Activated CD8-positive, alpha-beta memory T cell treated with anti-CD3 and anti-CD28 coated beads, Interleukin-2, amount 10 ng/mL, durations not matched to agents 7 days and 5 days (primary cell): Measurements from ENCODE around the gene SUCLG2. TPM values are rescaled to one million over a fixed set of nuclear protein-coding genes. Genes with fewer than 3 reads are reported as not detected.
"Not testable (repeated sequence)": the region's sequence is repeated elsewhere in the genome, so short reads cannot be mapped to it uniquely, and the experiment has no call there.

Experiments
- ATAC-seq: fragments of 150-1000 bp; cut with Tn5 transposase; one replicate; pipeline ENCODE4 v1.10.0; 2021; ENCODE audit warnings: moderate library complexity
- CTCF ChIA-PET: fragments of 350-600 bp; sonication (Branson Sonifier 250); formaldehyde crosslinking; loops from one replicate; lab custom pipeline; 2021; ENCODE audit warnings: antibody characterized with exemption; lab: Charles Lee
- DNase-seq: peaks from one replicate; pipeline ENCODE4 v3.0.0-alpha.2; 2020
- H3K27ac Mint-ChIP-seq: one replicate; pipeline ENCODE4 v1.8.0; 2021; ENCODE audit warnings: mild to moderate bottlenecking, mixed read lengths
- H3K27me3 Mint-ChIP-seq: one replicate; pipeline ENCODE4 v1.8.0; 2021; ENCODE audit warnings: mixed read lengths
- H3K36me3 Mint-ChIP-seq: one replicate; pipeline ENCODE4 v1.8.0; 2021; ENCODE audit warnings: mild to moderate bottlenecking, mixed read lengths
- H3K4me1 Mint-ChIP-seq: one replicate; pipeline ENCODE4 v1.8.0; 2021; ENCODE audit warnings: mixed read lengths
- H3K4me3 Mint-ChIP-seq: one replicate; pipeline ENCODE4 v1.8.0; 2021; ENCODE audit warnings: mild to moderate bottlenecking, moderate library complexity, mixed read lengths
- H3K9me3 Mint-ChIP-seq: one replicate; pipeline ENCODE4 v1.8.0; 2022; ENCODE audit warnings: low read depth, mixed read lengths
- total RNA-seq, 2 experiments: library from RNA; stranded (reverse); gene quantifications; one replicate each; pipeline ENCODE4 v1.2.3, GENCODE V29; 2021

The SUCLG2 gene
- total RNA-seq, 2 experiments from 2014 or later: 45.6 to 61.4 TPM

DNA sequence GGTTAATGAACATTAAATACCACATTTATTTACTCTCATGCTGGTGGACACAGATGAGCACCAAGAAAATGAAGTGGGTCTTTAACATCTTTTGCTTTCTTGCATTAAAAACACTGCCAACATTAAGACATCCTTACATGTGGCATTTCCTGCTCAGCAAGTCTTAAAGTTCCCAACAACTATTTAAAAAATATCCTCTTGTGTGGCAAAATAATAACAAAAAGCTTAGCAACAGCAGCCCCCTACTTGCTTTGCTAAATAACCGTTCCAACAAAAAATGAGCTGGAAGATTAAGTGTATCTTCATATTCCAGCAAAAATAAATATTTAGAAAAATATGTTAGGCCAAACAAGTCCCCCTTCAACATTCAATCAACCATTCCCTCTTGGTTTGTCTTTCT is 93.1 kb downstream of the SUCLG2 start:
- CTCF ChIA-PET: no interaction called here
- no peak overlapping the region for H3K27ac Mint-ChIP-seq
- no peak overlapping the region for H3K4me3 Mint-ChIP-seq
- H3K36me3 Mint-ChIP-seq: peaks cover 30% of the 10 kb centered on the region
- no peak for DNase-seq
- no peaks in the 10 kb centered on the region for H3K9me3 Mint-ChIP-seq
- H3K4me1 Mint-ChIP-seq: no peaks in the 10 kb centered on the region
- H3K27me3 Mint-ChIP-seq: no peaks in the 10 kb centered on the region
- no peak for ATAC-seq

DNA sequence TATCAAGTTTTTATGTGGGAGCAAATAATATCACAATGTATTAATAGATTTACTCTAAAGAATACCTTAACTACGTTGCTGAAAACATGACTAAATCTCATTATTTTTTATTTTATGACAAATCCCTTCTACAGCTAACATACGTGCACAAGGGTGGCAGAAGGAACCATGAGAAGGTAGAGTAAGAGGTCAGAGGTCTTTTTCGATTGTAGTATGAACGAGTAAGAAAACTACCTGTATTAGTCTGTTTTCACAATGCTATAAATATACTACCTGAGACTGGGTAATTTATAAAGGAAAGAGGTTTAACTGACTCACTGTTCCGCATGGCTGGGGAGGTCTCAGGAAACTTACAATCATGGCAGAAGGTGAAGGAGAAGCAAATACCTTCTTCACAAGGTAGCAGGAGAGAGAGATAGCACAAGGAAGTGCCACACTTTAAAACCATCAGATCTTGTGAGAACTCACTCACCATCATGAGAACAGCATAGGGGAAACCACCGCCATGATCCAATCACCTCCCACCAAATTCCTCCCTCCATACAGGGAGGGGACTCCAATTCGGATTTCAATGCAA is 95.3 kb downstream of the SUCLG2 start:
- Mint-ChIP-seq H3K27me3 (no peaks in the 10 kb centered on the region), H3K36me3 (peaks cover 43% of the 10 kb centered on the region), H3K4me3 (no peak overlapping the region), H3K4me1 (no peaks in the 10 kb centered on the region), H3K27ac (no peak overlapping the region), H3K9me3 (no peaks in the 10 kb centered on the region)
- DNase-seq (no peak), ATAC-seq (no peak)
- CTCF ChIA-PET: no interaction called here

DNA sequence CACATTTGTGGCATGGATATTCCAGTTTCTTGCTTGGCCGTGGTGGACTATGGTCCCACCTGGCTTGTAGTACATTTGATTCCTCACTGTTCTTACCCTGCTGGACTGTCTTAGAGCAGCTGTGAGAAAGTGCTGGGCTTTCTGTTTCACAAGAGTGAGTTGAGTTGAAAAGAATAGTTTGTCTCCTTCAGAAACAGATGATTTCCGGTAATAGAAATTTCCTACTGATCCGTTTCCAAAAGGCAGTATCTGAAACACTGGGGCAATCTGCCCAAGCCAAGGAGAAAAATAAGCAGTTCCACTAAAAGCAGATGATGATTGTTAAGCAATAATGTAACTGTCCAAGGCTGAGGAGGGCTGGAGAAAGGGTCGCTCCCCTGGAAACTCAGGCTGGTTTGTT is 96.0 kb downstream of the SUCLG2 start:
- Mint-ChIP-seq H3K9me3 (no peaks in the 10 kb centered on the region), H3K27ac (no peak overlapping the region), H3K27me3 (no peaks in the 10 kb centered on the region), H3K4me3 (no peak overlapping the region), H3K4me1 (no peaks in the 10 kb centered on the region), H3K36me3 (peaks cover 42% of the 10 kb centered on the region)
- DNase-seq (no peak), ATAC-seq (no peak)
- CTCF ChIA-PET: no interaction called here

DNA sequence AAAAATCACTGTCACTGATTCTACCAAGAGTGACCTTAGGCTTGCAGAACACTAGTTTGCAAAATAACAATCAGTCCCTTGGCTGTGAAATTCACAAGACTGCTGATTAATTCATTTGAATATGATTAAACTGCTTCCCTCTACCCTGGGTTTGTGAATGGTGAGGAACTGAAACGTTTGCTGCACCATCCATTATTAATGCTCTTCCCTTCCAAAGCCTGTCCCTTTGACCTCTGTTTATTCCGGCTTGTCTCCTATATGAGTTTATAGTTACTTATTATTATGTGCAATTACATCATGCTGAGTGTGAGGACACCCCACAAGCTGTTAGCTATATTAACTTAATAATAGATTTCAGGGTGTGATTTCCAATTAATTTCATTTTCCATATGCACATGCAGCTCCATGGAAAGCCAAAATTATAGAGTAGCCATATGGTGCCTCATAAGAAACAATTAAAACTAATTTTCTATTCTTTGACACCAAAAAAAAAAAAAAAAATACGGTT is 96.5 kb downstream of the SUCLG2 start:
- Mint-ChIP-seq H3K36me3 (peaks cover 43% of the 10 kb centered on the region), H3K4me3 (no peak overlapping the region), H3K9me3 (no peaks in the 10 kb centered on the region), H3K27me3 (no peaks in the 10 kb centered on the region), H3K27ac (no peak overlapping the region), H3K4me1 (no peaks in the 10 kb centered on the region)
- CTCF ChIA-PET: no interaction called here
- DNase-seq (no peak), ATAC-seq (no peak)

- Mint-ChIP-seq H3K9me3 (peaks cover 2% of the 10 kb centered on the region), H3K36me3 (peaks cover 32% of the 10 kb centered on the region), H3K27ac (no peak overlapping the region), H3K27me3 (no peaks in the 10 kb centered on the region), H3K4me1 (no peaks in the 10 kb centered on the region), H3K4me3 (no peak overlapping the region)
- no peak for DNase-seq
- ATAC-seq: no peak
- CTCF ChIA-PET: interaction anchor here (0.8 kb wide), 1 partner anchor 157 kb away, joined by 5 read pairs; no protein-coding TSS in a partner anchor
These were observed 102.9 kb downstream of the SUCLG2 start for GRCh38 chr3:67551361-67552016.

GRCh38 chr3:67550541-67550940 is 103.9 kb downstream of the SUCLG2 start:
- Mint-ChIP-seq H3K36me3 (peaks cover 30% of the 10 kb centered on the region), H3K4me1 (no peaks in the 10 kb centered on the region), H3K9me3 (peaks cover 2% of the 10 kb centered on the region), H3K27ac (no peak overlapping the region), H3K27me3 (no peaks in the 10 kb centered on the region), H3K4me3 (no peak overlapping the region)
- DNase-seq (no peak), ATAC-seq (no peak)
- CTCF ChIA-PET: no interaction called here

GRCh38 chr3:67542502-67543250 is 111.7 kb downstream of the SUCLG2 start:
- CTCF ChIA-PET, H3K27ac Mint-ChIP-seq, H3K27me3 Mint-ChIP-seq, DNase-seq, ATAC-seq, H3K4me1 Mint-ChIP-seq, H3K4me3 Mint-ChIP-seq, H3K9me3 Mint-ChIP-seq: not testable (repeated sequence)
- peaks cover 31% of the 10 kb centered on the region for H3K36me3 Mint-ChIP-seq

GRCh38 chr3:67540198-67540894 is 114.1 kb downstream of the SUCLG2 start:
- H3K27ac Mint-ChIP-seq: no peak overlapping the region
- CTCF ChIA-PET: no interaction called here
- DNase-seq: no peak
- peaks cover 27% of the 10 kb centered on the region for H3K36me3 Mint-ChIP-seq
- no peak for ATAC-seq
- H3K4me3 Mint-ChIP-seq: no peak overlapping the region
- H3K27me3 Mint-ChIP-seq: no peaks in the 10 kb centered on the region
- H3K9me3 Mint-ChIP-seq: peaks cover 7% of the 10 kb centered on the region
- no peaks in the 10 kb centered on the region for H3K4me1 Mint-ChIP-seq

GRCh38 chr3:67537203-67537602 is 117.2 kb downstream of the SUCLG2 start:
- not testable (repeated sequence) for H3K27me3 Mint-ChIP-seq

GRCh38 chr3:67535006-67535405 is 119.4 kb downstream of the SUCLG2 start:
- ATAC-seq (no peak), DNase-seq (no peak)
- H3K4me1 Mint-ChIP-seq: no peaks in the 10 kb centered on the region
- CTCF ChIA-PET: no interaction called here
- no peaks in the 10 kb centered on the region for H3K27me3 Mint-ChIP-seq
- peaks cover 17% of the 10 kb centered on the region for H3K36me3 Mint-ChIP-seq
- H3K4me3 Mint-ChIP-seq: no peak overlapping the region
- peaks cover 4% of the 10 kb centered on the region for H3K9me3 Mint-ChIP-seq
- H3K27ac Mint-ChIP-seq: no peak overlapping the region

More at GRCh38 chr3:67537203-67537602, 117.2 kb downstream of the SUCLG2 start:
- H3K4me1 Mint-ChIP-seq, ATAC-seq, DNase-seq, H3K27ac Mint-ChIP-seq, CTCF ChIA-PET, H3K4me3 Mint-ChIP-seq, H3K9me3 Mint-ChIP-seq: not testable (repeated sequence)
- peaks cover 25% of the 10 kb centered on the region for H3K36me3 Mint-ChIP-seq

DNA sequence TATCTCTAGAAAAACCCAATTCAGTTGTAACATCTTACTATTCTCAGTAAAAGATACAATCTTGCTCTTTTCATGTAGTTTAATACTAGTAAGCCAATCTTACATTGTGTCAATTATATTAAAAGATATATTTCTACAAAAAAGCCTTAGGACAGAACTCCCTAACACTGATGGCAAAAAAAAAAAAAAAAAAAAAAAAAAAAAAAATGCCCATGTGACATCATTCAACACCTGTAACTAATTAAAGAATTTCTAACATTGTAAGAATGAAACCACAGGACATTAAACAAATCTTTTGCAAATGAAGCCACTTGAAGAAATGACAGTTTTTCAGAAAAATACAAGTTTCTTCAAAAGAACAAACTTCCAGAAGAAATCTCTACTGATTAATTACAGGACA is 119.8 kb downstream of the SUCLG2 start:
- CTCF ChIA-PET: no interaction called here
- no peaks in the 10 kb centered on the region for H3K4me1 Mint-ChIP-seq
- no peak overlapping the region for H3K27ac Mint-ChIP-seq

DNA sequence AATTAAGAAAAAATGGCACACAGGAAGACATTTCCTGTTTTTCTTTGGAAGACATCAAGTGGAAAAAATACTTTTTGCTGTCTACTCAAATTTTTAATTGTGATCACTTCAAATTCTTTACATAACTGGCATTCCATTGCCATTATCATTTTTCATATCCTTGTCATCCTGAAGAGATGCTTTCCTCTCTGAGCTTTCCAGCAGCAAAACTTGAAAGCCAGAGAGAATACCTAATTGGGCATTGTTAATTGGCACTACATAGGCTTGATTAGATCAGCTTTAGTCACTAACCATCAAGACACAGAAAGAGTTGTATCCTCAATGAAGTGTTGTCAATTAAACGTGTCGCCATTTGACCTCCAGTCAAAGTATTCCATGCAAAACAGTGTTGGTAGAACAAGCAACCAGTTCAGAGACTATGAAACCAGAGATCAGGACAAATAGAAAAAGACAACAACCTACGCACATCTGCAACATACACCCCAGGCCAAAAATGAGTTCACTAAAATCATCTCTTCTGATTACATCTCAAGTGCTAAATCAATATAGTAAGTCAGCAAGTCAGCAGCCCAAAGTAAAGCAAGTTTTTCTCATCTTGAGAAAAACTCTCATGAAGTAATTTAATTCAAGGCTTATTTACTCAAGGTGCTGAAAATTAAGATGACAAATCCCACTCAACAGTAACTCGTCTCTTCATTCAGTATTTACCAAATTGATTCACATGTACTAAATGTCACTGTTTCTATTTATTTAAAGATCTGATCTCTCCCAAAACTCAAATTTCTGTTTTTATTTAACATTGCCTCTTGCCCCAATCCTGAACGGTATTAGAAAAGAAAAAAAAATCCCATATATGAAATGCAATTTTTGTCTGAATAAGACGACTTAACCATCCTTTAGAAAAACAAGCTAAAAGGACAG is 123.0 kb downstream of the SUCLG2 start:
- H3K4me1 Mint-ChIP-seq: no peaks in the 10 kb centered on the region
- peaks cover 27% of the 10 kb centered on the region for H3K36me3 Mint-ChIP-seq
- DNase-seq: no peak
- no peaks in the 10 kb centered on the region for H3K27me3 Mint-ChIP-seq
- H3K9me3 Mint-ChIP-seq: no peaks in the 10 kb centered on the region
- H3K27ac Mint-ChIP-seq: no peak overlapping the region
- CTCF ChIA-PET: no interaction called here
- no peak overlapping the region for H3K4me3 Mint-ChIP-seq
- ATAC-seq: no peak

More for the DNA sequence above, 119.8 kb downstream of the SUCLG2 start:
- Mint-ChIP-seq H3K36me3 (peaks cover 12% of the 10 kb centered on the region), H3K9me3 (peaks cover 4% of the 10 kb centered on the region), H3K27me3 (no peaks in the 10 kb centered on the region), H3K4me3 (no peak overlapping the region)
- DNase-seq: no peak
- ATAC-seq: no peak
